ENCODE data around the gene TXNL1.
"Not testable (repeated sequence)": the region's sequence is repeated elsewhere in the genome, so short reads cannot be mapped to it uniquely, and the experiment has no call there.

TXNL1 gene

DNA sequence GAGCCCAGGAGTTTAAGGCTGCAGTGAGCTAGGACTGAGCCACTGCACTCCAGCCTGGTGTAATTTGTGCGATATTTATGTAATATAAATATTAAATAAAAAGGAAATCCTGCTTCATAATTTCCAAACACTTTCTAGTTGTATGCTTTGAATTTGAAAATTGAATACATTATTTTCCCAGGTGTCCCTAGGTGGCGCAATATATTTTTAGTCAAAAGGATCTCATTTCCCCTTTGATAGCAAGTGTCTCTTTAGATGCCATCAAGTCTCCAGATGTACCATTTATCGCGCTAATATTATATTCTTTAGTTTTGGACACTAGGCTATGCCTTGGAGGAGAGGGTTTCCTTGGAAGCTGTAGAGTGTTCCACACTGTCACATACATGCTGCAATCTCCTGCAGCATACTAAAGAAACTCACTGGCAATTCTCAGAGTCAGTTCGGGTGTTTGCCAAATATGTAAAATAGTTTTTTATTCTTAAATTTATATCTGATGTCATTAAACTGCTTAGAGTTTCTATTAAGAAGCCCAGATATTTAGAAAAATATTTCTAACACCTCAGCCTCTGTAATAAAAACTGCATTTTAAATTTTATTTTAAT, 7.1 kb upstream of the TXNL1 start:
- DNase-seq (ENCODE audit: low read depth), result no peak

GRCh38 chr18:56643381-56643780, 5.0 kb upstream of the TXNL1 start:
- DNase-seq (ENCODE audit: low read depth), result no peak

DNA sequence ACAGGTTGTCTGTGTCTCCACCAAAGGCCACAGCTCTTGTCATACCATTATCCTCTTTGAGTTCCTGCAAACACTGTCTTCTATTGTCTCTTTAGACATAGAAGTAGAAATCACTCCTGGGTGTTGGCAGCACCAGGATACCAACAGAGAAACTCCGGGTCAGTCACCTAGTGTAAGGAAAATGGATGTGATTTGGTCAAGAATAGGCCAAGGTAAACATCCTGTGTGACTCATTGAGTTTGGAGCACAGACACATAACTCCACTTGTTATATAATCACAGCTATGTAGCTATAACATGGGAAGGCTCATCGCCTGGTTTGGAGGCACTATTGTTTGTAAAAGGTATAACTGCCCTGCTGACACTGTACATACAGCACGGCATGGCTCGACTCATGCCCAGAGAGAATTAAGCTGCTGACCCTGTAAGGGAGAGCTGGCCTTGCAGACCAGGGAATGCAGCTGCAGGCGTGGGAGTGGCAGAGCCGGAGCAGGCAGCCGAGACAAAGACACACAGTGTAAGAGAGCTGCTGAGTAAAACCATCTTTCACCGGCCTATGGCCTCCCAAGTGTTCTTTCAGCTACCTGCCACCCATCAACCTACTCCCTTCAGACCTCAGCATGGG, 3.4 kb upstream of the TXNL1 start:
- DNase-seq (ENCODE audit: low read depth), result no peak

GRCh38 chr18:56639571-56639970, 1.2 kb upstream of the TXNL1 start:
- no peak for DNase-seq (ENCODE audit: low read depth)

GRCh38 chr18:56639104-56639381, 651 bp upstream of the TXNL1 start:
- no peak for DNase-seq (ENCODE audit: low read depth)

GRCh38 chr18:56637711-56638231, 621 bp downstream of the TXNL1 start:
- no peak for DNase-seq (ENCODE audit: low read depth)

DNA sequence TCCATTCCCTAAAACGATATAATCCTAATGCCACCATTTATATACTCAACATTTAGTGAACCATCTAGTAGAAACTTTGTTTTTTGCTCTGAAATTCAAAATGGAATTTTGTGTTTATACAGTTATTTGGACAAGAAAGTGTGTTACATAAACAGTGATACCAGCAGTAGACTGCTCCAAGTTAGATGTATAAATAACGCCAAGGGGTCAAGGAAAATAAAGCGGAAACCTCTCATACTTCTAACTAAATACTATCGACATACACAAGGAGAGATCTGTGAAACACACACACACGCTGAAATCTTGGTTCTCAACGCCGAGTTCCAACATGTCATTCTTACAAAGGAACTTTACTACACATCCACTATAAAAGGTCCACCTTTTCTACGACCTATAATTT, 1.2 kb downstream of the TXNL1 start:
- no peak for DNase-seq (ENCODE audit: low read depth)

GRCh38 chr18:56635007-56635406, 3.4 kb downstream of the TXNL1 start:
- no peak for DNase-seq (ENCODE audit: low read depth)

GRCh38 chr18:56632070-56633022, 6.0 kb downstream of the TXNL1 start:
- no peak for DNase-seq (ENCODE audit: low read depth)

- no peak for DNase-seq (ENCODE audit: low read depth)
Observed at GRCh38 chr18:56627991-56628390, 10.4 kb downstream of the TXNL1 start.

- no peak for DNase-seq (ENCODE audit: low read depth)
Observed at GRCh38 chr18:56615738-56616520, 22.5 kb downstream of the TXNL1 start.

- no peak for DNase-seq (ENCODE audit: low read depth)
Observed at GRCh38 chr18:56606618-56607017, 31.8 kb downstream of the TXNL1 start.

- DNase-seq (ENCODE audit: low read depth), result no peak
Observed at GRCh38 chr18:56598422-56598821, 40.0 kb downstream of the TXNL1 start.

GRCh38 chr18:56593906-56594305, 44.5 kb downstream of the TXNL1 start:
- DNase-seq (ENCODE audit: low read depth), result no peak

GRCh38 chr18:56580026-56580425, 58.4 kb downstream of the TXNL1 start:
- DNase-seq (ENCODE audit: low read depth), result no peak

GRCh38 chr18:56579451-56579850, 58.9 kb downstream of the TXNL1 start:
- no peak for DNase-seq (ENCODE audit: low read depth)

- no peak for DNase-seq (ENCODE audit: low read depth)
Observed at GRCh38 chr18:56576826-56577573, 61.4 kb downstream of the TXNL1 start.

DNA sequence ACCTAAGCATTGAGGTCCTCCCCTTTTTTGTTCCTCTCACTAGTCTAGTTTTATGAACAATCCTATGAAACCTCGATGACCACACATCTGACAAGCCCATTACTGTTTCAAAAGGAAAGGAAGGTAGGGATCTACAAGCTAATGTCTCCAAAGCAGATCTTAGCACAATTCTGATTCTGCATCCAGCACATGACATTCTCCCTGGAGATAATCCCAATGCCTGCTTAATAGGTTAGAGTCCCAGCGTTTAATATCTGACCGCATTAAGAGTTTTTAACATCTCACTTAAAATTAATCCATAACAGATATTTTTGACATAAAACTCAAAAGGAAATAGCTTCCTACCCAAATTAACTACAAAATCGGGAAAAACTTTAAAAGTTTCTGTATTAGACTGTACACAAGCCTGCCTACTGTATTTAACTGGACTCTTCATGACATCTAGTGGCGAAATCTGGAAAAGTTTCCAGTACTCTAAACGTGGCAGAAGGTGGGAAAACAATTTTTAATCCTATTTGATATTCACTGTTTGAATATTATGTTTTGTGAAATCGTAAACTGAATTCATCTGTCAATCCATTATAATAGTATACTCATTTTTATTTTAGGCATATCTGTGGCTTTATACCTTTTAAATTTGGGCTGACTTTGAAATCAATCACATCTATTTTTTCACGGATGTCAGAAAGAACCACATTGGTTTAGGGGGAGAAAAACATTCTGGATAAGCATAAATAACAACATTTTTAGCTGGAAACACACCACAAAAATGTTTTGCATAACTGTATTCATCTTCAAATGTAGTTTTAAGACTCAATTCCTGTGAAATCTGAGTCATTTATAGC, 62.4 kb downstream of the TXNL1 start:
- DNase-seq (ENCODE audit: low read depth), result no peak

DNA sequence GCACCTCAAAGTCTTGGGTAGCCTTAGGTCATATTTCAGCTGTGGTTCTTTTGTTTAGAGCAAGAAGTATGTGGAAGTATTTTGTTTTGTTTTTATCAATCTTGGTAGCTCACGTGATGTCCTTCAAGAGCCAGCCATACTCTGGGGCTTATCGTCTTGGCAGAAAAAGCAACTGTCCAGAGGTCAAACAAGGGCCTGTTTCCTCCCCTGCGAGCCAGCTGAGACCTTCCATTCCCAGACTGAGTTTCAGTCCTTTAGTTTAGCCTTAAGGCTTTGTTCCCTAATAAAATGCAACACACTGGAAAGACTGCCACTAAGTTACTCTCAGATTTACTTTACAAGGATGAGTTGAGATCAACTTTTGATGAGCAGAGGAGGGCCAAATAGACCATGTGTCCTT, 63.5 kb downstream of the TXNL1 start:
- DNase-seq (ENCODE audit: low read depth), result no peak

GRCh38 chr18:56572267-56572666, 66.1 kb downstream of the TXNL1 start:
- not testable (repeated sequence) for DNase-seq (ENCODE audit: low read depth)

- no peak for DNase-seq (ENCODE audit: low read depth)
Observed at GRCh38 chr18:56570978-56571377, 67.4 kb downstream of the TXNL1 start.
